ENCODE measurements around the gene PANX2.

PANX2 gene

DNA sequence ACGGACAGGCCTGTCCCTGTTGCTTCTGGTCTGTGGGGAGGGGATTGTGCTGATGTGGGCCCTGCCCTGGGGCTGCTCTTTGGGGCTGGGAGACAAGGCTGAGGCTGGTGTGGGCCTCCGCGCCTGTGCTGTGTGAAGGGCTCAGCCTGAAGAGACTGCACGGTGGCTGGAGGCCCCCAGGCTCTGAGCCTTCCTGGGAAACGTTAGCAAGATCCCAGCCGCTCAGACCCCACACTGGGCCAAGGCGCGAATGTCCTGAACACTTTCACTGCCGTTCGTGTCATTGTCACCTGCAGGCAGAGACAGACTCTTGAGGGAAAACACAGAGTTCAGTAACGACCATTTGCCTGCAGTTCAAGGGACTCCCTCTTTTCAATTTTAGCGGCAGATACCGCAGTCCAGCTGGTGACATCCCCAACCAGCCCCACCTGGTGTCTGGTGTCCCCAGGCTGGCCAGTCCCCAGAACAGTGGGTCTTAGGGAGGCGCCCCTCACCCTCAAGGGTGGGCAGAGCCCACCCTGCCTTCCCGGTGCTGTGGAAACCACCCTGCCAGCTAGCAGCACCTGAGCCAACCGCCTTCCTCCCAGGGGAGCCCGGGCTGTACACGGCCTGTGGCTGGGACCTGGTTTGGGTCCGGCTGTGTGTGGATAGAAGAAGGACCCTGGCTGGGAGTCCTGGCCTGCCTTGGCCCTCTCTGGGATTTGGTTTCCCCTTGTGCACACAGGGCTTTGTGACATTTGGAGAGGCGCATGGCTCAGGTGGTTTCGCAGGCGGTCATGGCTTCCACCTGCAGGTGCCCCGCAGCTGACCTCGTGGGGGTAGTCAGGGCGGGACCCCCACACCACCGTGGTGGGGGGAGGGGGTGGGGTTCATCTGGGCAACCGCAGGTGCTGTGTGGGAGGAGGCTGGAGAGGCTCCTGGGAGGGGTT is 5.7 kb downstream of the PANX2 start:
- no peak for DNase-seq (ENCODE audit: low spot score)
- TF ChIP-seq, protein P1, sequence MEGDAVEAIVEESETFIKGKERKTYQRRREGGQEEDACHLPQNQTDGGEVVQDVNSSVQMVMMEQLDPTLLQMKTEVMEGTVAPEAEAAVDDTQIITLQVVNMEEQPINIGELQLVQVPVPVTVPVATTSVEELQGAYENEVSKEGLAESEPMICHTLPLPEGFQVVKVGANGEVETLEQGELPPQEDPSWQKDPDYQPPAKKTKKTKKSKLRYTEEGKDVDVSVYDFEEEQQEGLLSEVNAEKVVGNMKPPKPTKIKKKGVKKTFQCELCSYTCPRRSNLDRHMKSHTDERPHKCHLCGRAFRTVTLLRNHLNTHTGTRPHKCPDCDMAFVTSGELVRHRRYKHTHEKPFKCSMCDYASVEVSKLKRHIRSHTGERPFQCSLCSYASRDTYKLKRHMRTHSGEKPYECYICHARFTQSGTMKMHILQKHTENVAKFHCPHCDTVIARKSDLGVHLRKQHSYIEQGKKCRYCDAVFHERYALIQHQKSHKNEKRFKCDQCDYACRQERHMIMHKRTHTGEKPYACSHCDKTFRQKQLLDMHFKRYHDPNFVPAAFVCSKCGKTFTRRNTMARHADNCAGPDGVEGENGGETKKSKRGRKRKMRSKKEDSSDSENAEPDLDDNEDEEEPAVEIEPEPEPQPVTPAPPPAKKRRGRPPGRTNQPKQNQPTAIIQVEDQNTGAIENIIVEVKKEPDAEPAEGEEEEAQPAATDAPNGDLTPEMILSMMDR (IDR thresholded peaks at IDR 0.05; ENCODE audit: extremely low read depth, missing control alignments) = no peak

DNA sequence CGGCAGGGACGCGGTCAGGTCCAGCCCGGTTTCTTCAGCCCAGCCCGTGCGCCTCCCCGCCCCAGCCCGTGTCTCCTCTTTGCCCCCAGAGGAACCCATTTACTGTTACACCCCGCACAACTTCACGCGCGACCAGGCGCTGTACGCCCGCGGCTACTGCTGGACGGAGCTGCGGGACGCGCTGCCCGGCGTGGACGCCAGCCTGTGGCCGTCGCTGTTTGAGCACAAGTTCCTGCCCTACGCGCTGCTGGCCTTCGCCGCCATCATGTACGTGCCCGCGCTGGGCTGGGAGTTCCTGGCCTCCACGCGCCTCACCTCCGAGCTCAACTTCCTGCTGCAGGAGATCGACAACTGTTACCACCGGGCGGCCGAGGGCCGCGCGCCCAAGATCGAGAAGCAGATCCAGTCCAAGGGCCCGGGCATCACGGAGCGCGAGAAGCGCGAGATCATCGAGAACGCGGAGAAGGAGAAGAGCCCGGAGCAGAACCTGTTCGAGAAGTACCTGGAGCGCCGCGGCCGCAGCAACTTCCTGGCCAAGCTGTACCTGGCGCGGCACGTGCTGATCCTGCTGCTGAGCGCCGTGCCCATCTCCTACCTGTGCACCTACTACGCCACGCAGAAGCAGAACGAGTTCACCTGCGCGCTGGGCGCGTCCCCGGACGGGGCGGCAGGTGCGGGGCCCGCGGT is 6.5 kb downstream of the PANX2 start:
- TF ChIP-seq, protein P1 (IDR thresholded peaks at IDR 0.05; ENCODE audit: extremely low read depth, missing control alignments) = no peak
- DNase-seq (ENCODE audit: low spot score) = no peak

DNA sequence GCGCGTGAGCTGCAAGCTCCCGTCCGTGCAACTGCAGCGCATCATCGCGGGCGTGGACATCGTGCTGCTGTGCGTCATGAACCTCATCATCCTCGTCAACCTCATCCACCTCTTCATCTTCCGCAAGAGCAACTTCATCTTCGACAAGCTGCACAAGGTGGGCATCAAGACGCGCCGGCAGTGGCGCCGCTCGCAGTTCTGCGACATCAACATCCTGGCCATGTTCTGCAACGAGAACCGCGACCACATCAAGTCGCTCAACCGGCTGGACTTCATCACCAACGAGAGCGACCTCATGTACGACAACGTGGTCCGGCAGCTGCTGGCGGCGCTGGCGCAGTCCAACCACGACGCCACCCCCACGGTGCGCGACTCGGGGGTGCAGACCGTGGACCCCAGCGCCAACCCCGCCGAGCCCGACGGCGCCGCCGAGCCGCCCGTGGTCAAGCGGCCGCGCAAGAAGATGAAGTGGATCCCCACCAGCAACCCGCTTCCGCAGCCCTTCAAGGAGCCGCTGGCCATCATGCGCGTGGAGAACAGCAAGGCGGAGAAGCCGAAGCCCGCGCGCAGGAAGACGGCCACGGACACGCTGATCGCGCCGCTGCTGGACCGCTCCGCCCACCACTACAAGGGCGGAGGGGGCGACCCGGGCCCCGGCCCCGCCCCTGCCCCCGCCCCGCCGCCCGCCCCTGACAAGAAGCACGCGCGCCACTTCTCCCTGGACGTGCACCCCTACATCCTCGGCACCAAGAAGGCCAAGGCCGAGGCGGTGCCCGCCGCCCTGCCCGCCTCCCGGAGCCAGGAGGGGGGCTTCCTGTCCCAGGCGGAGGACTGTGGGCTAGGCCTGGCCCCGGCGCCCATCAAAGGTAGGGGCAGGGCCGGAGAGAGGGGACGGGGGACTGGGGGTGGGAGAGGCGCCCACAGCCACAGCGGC is 7.3 kb downstream of the PANX2 start:
- TF ChIP-seq, protein P1 (IDR thresholded peaks at IDR 0.05; ENCODE audit: extremely low read depth, missing control alignments) = no peak
- no peak for DNase-seq (ENCODE audit: low spot score)

DNA sequence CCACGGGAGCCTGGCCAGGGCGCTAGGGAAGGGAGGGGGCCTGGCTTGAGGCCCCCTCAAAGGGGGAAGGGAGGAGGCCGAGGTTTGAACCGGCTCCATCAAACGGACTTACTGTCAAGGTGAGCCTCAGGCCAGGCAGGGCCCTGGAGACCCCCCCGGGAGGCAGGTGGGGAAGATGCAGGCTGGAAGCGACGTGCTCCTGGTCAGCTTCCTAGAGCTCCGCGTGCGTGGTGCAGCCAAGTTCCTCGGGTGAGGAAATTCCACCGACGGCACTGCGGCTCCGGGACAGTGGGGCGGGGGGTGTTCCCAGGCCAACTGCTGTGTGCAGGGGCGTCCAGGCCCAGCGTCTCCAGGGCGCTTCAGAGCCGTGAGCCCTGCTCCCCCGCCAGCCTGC is 7.9 kb downstream of the PANX2 start:
- no peak for DNase-seq (ENCODE audit: low spot score)
- TF ChIP-seq, protein P1 (IDR thresholded peaks at IDR 0.05; ENCODE audit: extremely low read depth, missing control alignments) = no peak

DNA sequence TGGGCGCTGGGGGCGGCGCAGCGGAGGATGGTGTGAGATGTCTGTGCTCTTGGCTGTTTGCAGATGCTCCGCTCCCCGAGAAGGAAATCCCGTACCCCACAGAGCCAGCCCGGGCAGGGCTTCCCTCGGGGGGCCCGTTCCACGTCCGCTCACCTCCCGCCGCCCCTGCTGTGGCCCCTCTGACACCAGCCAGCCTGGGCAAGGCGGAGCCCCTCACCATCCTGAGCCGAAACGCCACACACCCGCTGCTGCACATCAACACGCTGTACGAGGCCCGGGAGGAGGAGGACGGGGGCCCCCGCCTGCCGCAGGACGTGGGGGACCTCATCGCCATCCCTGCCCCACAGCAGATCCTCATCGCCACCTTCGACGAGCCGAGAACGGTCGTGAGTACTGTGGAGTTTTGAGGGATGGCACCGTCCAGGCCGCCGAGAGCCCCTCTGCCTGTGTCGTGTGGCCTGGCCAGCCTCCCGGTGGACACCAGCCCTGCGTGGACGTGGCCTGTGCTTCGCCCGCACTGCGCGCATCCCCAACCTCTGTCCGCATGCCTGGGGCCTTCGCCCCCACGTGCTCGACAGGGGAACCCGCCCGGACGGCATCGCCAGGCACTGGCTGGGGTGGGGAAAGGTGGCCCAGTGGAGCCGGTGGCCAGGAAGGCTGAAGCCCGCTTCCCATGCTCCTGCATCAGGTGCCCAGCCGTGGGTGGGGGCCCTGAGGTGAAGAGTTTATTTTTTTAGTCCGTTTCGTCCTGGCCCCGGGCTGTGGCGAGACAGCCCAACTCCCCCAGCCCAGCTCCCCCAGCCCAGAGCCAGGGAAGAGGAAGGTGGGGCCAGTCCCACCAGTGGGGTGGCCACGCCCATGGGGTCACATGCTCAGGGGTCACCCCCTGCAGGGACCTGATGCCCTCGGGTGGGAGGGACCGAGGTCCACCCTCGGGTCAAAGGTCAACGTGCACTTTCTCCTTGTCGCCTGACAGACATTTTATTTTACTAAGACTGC is 8.6 kb downstream of the PANX2 start:
- no peak for DNase-seq (ENCODE audit: low spot score)
- TF ChIP-seq, protein P1 (IDR thresholded peaks at IDR 0.05; ENCODE audit: extremely low read depth, missing control alignments) = no peak

DNA sequence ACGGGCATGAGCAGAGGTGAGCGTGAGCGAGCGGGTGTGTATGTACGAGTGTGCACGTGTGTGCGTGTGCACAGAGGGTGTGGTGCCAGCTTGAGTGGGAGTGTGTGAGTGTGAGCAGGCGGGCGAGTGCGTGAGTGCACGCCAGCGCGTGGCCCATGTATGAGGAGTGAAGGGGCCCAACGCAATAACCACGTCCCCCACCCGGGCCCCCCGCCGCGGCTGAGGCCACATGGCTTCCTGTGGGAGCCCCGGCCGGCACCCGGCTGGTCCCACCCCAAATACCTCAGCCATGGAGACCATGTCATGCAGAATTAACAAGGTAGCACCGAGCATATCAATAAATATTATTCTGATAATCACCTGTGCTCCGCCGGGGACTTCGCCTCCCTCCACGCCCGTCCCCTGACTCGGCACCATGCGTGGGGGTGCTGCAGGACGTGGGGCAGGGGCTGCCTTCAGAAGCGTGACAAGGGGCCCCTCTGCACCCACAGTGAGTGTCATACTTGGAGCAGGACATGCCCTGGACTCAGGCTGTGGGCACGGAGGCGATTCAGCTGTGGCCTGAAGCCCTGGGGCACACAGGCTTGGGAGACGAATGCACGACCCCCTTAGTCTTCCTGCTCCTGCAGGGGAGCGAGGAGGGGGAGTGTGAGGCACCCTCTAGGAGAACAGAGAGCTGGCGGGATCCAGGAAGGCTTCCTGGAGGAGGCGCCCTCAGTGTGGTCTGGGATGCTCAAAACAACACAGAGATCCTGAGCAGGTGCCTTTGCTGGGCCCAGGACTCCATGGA is 9.6 kb downstream of the PANX2 start:
- no peak for DNase-seq (ENCODE audit: low spot score)
- TF ChIP-seq, protein P1 (IDR thresholded peaks at IDR 0.05; ENCODE audit: extremely low read depth, missing control alignments) = no peak
